H9 (cell line): ENCODE data around the gene FUT1. TPM values are rescaled to one million over a fixed set of nuclear protein-coding genes. Genes with fewer than 3 reads are reported as not detected.

Experiments
- DNase-seq: peaks from one replicate; pipeline ENCODE4 v3.0.0-alpha.2; 2017
- H2AFZ ChIP-seq: one replicate; pipeline ENCODE4 v1.6.1; 2013; ENCODE audit warnings: mild to moderate bottlenecking, low read length, control low read depth, moderate library complexity
- H2AK5ac ChIP-seq: 2 replicates; pipeline ENCODE4 v1.6.1; 2013; ENCODE audit warnings: low read length, control low read depth, mixed read lengths; ENCODE audit not compliant: insufficient read length
- H2BK120ac ChIP-seq: one replicate; pipeline ENCODE4 v1.6.1; 2013; ENCODE audit warnings: low read depth, mild to moderate bottlenecking, low read length, control low read depth, inconsistent platforms; ENCODE audit not compliant: poor library complexity, severe bottlenecking
- H2BK12ac ChIP-seq: 2 replicates; pipeline ENCODE4 v1.6.1; 2013; ENCODE audit warnings: low read length, control low read depth, mixed read lengths, low read depth; ENCODE audit not compliant: insufficient read length
- H2BK15ac ChIP-seq: 2 replicates; pipeline ENCODE4 v1.6.1; 2013; ENCODE audit warnings: low read depth, low read length, control low read depth
- H2BK20ac ChIP-seq: one replicate; pipeline ENCODE4 v1.6.1; 2013; ENCODE audit warnings: low read depth, mild to moderate bottlenecking, low read length, control low read depth, inconsistent platforms; ENCODE audit not compliant: poor library complexity, severe bottlenecking
- H2BK5ac ChIP-seq: 2 replicates; pipeline ENCODE4 v1.6.1; 2013; ENCODE audit warnings: low read length, control low read depth, mixed read lengths; ENCODE audit not compliant: insufficient read length
- H3K14ac ChIP-seq: 2 replicates; pipeline ENCODE4 v1.6.1; 2013; ENCODE audit warnings: low read length, control low read depth; ENCODE audit not compliant: insufficient read depth
- H3K18ac ChIP-seq: 2 replicates; pipeline ENCODE4 v1.6.1; 2013; ENCODE audit warnings: low read depth, mild to moderate bottlenecking, mixed read lengths, low read length, control low read depth; ENCODE audit not compliant: insufficient read length
- H3K23ac ChIP-seq: 2 replicates; pipeline ENCODE4 v1.6.1; 2013; ENCODE audit warnings: low read length, control low read depth, mixed read lengths, low read depth; ENCODE audit not compliant: insufficient read length
- H3K23me2 ChIP-seq: 2 replicates; pipeline ENCODE4 v1.6.1; 2013; ENCODE audit warnings: low read depth, mild to moderate bottlenecking, mixed read lengths, low read length, control low read depth; ENCODE audit not compliant: insufficient read length, poor library complexity, severe bottlenecking
- H3K27ac ChIP-seq: 2 replicates; pipeline ENCODE4 v1.5.1; 2013; ENCODE audit warnings: low read length, control low read depth, mixed read lengths, low read depth; ENCODE audit not compliant: insufficient read length
- H3K27me3 ChIP-seq: 2 replicates; pipeline ENCODE4 v1.6.1; 2013; ENCODE audit warnings: low read length, control low read depth, inconsistent platforms; ENCODE audit not compliant: insufficient read depth
- H3K4ac ChIP-seq: 2 replicates; pipeline ENCODE4 v1.6.1; 2013; ENCODE audit warnings: low read depth, mild to moderate bottlenecking, control low read depth, inconsistent platforms, low read length, moderate library complexity
- H3K4me1 ChIP-seq: 2 replicates; pipeline ENCODE4 v1.6.1; 2013; ENCODE audit warnings: low read length, control low read depth, inconsistent platforms; ENCODE audit not compliant: insufficient read depth
- H3K4me2 ChIP-seq: 2 replicates; pipeline ENCODE4 v1.6.1; 2013; ENCODE audit warnings: low read length, control low read depth, mixed read lengths; ENCODE audit not compliant: insufficient read length, insufficient read depth
- H3K56ac ChIP-seq: 2 replicates; pipeline ENCODE4 v1.6.1; 2013; ENCODE audit warnings: low read depth, mild to moderate bottlenecking, mixed read lengths, low read length, control low read depth; ENCODE audit not compliant: insufficient read length
- H3K79me1 ChIP-seq: 2 replicates; pipeline ENCODE4 v1.6.1; 2013; ENCODE audit warnings: low read depth, mild to moderate bottlenecking, moderate library complexity, low read length, control low read depth, inconsistent platforms; ENCODE audit not compliant: insufficient read depth, poor library complexity, severe bottlenecking
- H3K79me2 ChIP-seq: 2 replicates; pipeline ENCODE4 v1.6.1; 2013; ENCODE audit warnings: low read length, control low read depth, inconsistent platforms; ENCODE audit not compliant: insufficient read depth
- H3K9ac ChIP-seq: 2 replicates; pipeline ENCODE4 v1.6.1; 2013; ENCODE audit warnings: low read length, control low read depth, mixed read lengths; ENCODE audit not compliant: insufficient read length; ENCODE audit errors: extremely low read depth
- H3K9me3 ChIP-seq: one replicate; pipeline ENCODE4 v1.6.1; 2013; ENCODE audit warnings: low read depth, low read length, inconsistent platforms; ENCODE audit not compliant: control insufficient read depth
- H3T11ph ChIP-seq: one replicate; pipeline ENCODE4 v1.6.1; 2013; ENCODE audit warnings: mild to moderate bottlenecking, low read length, control low read depth, inconsistent platforms
- H4K20me1 ChIP-seq: one replicate; pipeline ENCODE4 v1.6.1; 2013; ENCODE audit not compliant: control insufficient read depth, insufficient read length, insufficient read depth
- H4K5ac ChIP-seq: 2 replicates; pipeline ENCODE4 v1.6.1; 2013; ENCODE audit warnings: low read depth, mild to moderate bottlenecking, mixed read lengths, low read length, control low read depth; ENCODE audit not compliant: insufficient read length
- H4K8ac ChIP-seq: replicated peaks from 2 replicates; pipeline ENCODE4 v1.6.1; 2013; ENCODE audit warnings: low read length, control low read depth, mixed read lengths, low read depth; ENCODE audit not compliant: insufficient read length
- H4K91ac ChIP-seq: 2 replicates; pipeline ENCODE4 v1.6.1; 2013; ENCODE audit warnings: low read depth, mild to moderate bottlenecking, moderate library complexity, mixed read lengths, low read length, control low read depth; ENCODE audit not compliant: insufficient read length
- H3K27ac Mint-ChIP-seq, 3 experiments: 2 replicates in 2 of 3; 3 replicates in 1 of 3; pipeline ENCODE4 v1.8.0; 2020 to 2021; ENCODE audit warnings: mixed read lengths in 3 of 3, mild to moderate bottlenecking in 1 of 3, moderate library complexity in 1 of 3
- H3K27me3 Mint-ChIP-seq: 2 replicates; pipeline ENCODE4 v1.8.0; 2021; ENCODE audit warnings: low read depth, mild to moderate bottlenecking, moderate library complexity, mixed read lengths
- H3K36me3 Mint-ChIP-seq, 3 experiments: 2 replicates in 2 of 3; 3 replicates in 1 of 3; pipeline ENCODE4 v1.8.0; 2020 to 2021; ENCODE audit warnings: low read depth in 3 of 3, mixed read lengths in 3 of 3; ENCODE audit not compliant: insufficient read depth in 1 of 3
- H3K4me1 Mint-ChIP-seq, 2 experiments: 2 replicates each; pipeline ENCODE4 v1.8.0; 2020; ENCODE audit warnings: mixed read lengths in 2 of 2
- H3K4me3 Mint-ChIP-seq, 2 experiments: 2 replicates in 1 of 2; 3 replicates in 1 of 2; pipeline ENCODE4 v1.8.0; 2020 to 2021; ENCODE audit warnings: mild to moderate bottlenecking in 2 of 2, mixed read lengths in 2 of 2, moderate library complexity in 1 of 2
- H3K9me3 Mint-ChIP-seq, 2 experiments: 2 replicates in 1 of 2; 3 replicates in 1 of 2; pipeline ENCODE4 v1.8.0; 2020; ENCODE audit warnings: mild to moderate bottlenecking in 2 of 2, mixed read lengths in 2 of 2, moderate library complexity in 1 of 2
- WGBS: extraction: QIAGEN DNeasy Blood & Tissue Kit; methylation state at CpG from one replicate; pipeline ENCODE4 v1.1.7; 2013; ENCODE audit warnings: missing lambda C conversion rate, low lambda C conversion rate, mixed read lengths; ENCODE audit not compliant: insufficient read length; ENCODE audit errors: extremely low coverage; 5-methylcytosine and 5-hydroxymethylcytosine counted together
- total RNA-seq: library from RNA; stranded (reverse); gene quantifications from 2 replicates; pipeline ENCODE4 v1.2.1, GENCODE V29; 2021
- TF ChIP-seq, protein P1 (sequence below): fragments of 200-600 bp; sonication (generic); conservative IDR thresholded peaks from 3 replicates; pipeline ENCODE4 v1.8.0; 2021; ENCODE audit warnings: antibody characterized with exemption, mild to moderate bottlenecking

Gene FUT1
- total RNA-seq, 1 experiment from 2014 or later = 16.1 TPM

- DNase-seq = no peak
- TF ChIP-seq, protein P1, sequence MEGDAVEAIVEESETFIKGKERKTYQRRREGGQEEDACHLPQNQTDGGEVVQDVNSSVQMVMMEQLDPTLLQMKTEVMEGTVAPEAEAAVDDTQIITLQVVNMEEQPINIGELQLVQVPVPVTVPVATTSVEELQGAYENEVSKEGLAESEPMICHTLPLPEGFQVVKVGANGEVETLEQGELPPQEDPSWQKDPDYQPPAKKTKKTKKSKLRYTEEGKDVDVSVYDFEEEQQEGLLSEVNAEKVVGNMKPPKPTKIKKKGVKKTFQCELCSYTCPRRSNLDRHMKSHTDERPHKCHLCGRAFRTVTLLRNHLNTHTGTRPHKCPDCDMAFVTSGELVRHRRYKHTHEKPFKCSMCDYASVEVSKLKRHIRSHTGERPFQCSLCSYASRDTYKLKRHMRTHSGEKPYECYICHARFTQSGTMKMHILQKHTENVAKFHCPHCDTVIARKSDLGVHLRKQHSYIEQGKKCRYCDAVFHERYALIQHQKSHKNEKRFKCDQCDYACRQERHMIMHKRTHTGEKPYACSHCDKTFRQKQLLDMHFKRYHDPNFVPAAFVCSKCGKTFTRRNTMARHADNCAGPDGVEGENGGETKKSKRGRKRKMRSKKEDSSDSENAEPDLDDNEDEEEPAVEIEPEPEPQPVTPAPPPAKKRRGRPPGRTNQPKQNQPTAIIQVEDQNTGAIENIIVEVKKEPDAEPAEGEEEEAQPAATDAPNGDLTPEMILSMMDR = no peak
These were observed 17.8 kb upstream of the FUT1 start for GRCh38 chr19:48770266-48770665.

More at GRCh38 chr19:48770266-48770665, 17.8 kb upstream of the FUT1 start:
- H3K23me2 ChIP-seq = no peaks in the 10 kb centered on the region
- no peak overlapping the region for H3K4me2 ChIP-seq
- H4K20me1 ChIP-seq = no peaks in the 10 kb centered on the region
- no peaks in the 10 kb centered on the region for H3K36me3 Mint-ChIP-seq
- H3K27ac Mint-ChIP-seq = no peak overlapping the region
- H4K91ac ChIP-seq = no peak overlapping the region
- H2AFZ ChIP-seq = no peak overlapping the region
- no peak overlapping the region for H2AK5ac ChIP-seq
- H3T11ph ChIP-seq = no peak overlapping the region
- H2BK15ac ChIP-seq = no peak overlapping the region
- H3K4me1 ChIP-seq = no peaks in the 10 kb centered on the region
- no peaks in the 10 kb centered on the region for H3K27me3 ChIP-seq
- no peaks in the 10 kb centered on the region for H3K79me2 ChIP-seq
- no peak overlapping the region for H3K27ac ChIP-seq
- H4K5ac ChIP-seq = no peak overlapping the region
- H2BK20ac ChIP-seq = no peak overlapping the region
- no peak overlapping the region for H2BK12ac ChIP-seq
- no peak overlapping the region for H3K56ac ChIP-seq
- peak overlapping the region; percentile 36 for H2BK120ac ChIP-seq
- no peak overlapping the region for H4K8ac ChIP-seq
- H3K9me3 ChIP-seq = no peaks in the 10 kb centered on the region
- no peak overlapping the region for H2BK5ac ChIP-seq
- no peak overlapping the region for H3K4me3 Mint-ChIP-seq
- no peak overlapping the region for H3K18ac ChIP-seq
- H3K14ac ChIP-seq = no peak overlapping the region
- no peaks in the 10 kb centered on the region for H3K79me1 ChIP-seq
- no peak overlapping the region for H3K4ac ChIP-seq
- H3K27me3 Mint-ChIP-seq = peaks cover 5% of the 10 kb centered on the region
- no peaks in the 10 kb centered on the region for H3K9me3 Mint-ChIP-seq
- no CpG with 5 or more reads among the region's 7 CpGs for WGBS
- H3K9ac ChIP-seq = no peak overlapping the region
- H3K23ac ChIP-seq = no peak overlapping the region
- H3K4me1 Mint-ChIP-seq = peaks cover 7 to 12% of the 10 kb centered on the region in 2 experiments
